GM21528 (cell line): ENCODE results near the gene KCNJ6.

Source experiments
- ATAC-seq: cut with Tn5 transposase; IDR thresholded peaks from one replicate; pipeline ENCODE4 v1.9.1; 2021; ENCODE audit warnings: mild to moderate bottlenecking, moderate library complexity; ENCODE audit not compliant: unreplicated experiment, low FRiP score

The KCNJ6 gene

GRCh38 chr21:37561941-37562919, 354.0 kb downstream of the KCNJ6 start:
- no peak for ATAC-seq

DNA sequence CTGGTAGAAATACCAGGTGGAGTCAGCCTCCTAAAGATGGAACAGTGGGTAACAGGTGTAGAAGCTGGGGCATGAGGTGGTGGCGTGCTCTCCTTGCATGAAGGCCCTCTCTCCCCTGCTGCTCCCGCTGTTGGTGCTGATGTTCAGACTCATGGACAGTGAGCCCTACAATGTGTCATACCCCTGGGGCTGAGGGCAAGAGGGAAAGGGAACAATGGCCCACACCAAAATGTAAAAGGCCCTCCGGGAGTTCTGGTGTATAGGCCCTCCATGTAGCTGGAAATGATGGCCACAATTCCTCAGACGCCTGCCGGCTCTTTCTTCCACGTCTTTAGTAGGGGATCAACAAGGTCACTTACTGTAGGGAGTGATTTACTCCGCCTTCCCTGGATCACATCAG, 354.8 kb downstream of the KCNJ6 start:
- ATAC-seq, result no peak

- no peak for ATAC-seq
Measured at GRCh38 chr21:37560385-37560784, 355.9 kb downstream of the KCNJ6 start.

DNA sequence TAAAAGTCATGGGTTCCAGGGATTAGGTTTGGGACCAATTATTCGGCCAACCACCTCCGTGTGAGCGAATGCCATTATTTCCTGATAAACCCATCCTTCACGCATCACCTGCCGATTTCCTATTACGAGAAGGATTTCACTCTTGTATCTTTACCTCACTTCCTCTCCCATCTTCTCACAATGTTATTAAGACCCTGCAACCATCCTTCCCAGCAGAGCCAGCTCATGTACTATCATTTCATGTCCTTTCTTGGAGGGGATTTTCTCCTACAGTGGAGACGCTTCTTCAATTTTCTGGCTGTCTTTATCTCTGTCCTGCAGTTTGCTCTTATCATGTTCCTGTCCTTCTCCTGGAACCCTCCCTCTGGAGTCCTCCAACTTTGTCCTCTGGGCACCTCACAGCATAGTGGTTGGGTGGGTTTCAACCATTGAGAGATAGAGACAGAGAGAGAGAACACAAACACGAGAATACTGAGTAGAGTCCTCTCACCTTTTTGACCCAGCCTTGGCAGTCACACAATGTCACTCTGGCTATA, 357.5 kb downstream of the KCNJ6 start:
- no peak for ATAC-seq
